ENCODE results near the gene XRCC5.

DNA sequence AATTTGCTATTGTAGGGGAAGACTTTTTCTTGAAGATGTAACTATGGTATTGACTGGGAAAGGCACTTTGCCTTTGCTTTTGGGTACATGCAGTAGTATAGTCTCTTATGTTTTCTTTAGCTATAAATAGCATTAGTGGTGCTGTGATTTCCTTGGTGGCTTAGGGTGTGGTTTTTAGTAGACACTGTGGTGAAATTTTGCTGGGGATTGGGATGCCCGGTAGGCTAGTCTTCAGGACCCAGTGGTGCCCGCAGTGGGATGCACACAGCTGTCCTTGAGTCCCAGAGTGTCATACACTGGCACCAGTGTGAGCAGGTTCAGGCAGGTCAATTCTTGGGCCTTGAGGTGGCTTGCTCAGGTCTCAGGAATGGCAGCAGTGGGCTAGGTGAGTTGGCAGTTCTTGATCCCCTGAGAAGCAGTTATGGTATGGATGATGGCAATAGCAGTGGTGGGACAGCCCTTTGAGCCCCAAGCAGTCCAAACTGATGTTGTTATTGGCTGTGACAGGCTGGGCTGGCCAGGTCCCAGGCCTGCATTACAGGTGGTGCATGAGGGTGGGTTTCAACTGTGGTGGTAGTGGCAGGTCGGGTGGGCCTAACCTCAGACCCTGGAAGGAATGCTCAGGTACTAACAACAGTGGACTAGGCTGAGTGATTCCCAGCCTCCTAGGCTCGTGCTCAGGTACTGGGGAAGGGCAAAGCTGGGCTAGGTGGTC is 124.3 kb downstream of the XRCC5 start:
- TF ChIP-seq, protein P1, sequence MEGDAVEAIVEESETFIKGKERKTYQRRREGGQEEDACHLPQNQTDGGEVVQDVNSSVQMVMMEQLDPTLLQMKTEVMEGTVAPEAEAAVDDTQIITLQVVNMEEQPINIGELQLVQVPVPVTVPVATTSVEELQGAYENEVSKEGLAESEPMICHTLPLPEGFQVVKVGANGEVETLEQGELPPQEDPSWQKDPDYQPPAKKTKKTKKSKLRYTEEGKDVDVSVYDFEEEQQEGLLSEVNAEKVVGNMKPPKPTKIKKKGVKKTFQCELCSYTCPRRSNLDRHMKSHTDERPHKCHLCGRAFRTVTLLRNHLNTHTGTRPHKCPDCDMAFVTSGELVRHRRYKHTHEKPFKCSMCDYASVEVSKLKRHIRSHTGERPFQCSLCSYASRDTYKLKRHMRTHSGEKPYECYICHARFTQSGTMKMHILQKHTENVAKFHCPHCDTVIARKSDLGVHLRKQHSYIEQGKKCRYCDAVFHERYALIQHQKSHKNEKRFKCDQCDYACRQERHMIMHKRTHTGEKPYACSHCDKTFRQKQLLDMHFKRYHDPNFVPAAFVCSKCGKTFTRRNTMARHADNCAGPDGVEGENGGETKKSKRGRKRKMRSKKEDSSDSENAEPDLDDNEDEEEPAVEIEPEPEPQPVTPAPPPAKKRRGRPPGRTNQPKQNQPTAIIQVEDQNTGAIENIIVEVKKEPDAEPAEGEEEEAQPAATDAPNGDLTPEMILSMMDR (IDR thresholded peaks at IDR 0.05; ENCODE audit: extremely low read depth in 1 of 2, insufficient read depth in 1 of 2, low read depth in 1 of 2, low read length in 2 of 2): no peak
- TF ChIP-seq POLR2AphosphoS5 (IDR thresholded peaks at IDR 0.05; ENCODE audit: insufficient read depth, low read depth, low read length) (no peak), POLR2A (IDR thresholded peaks at IDR 0.05; ENCODE audit: low read depth, low read length) (no peak), EZH2 (IDR thresholded peaks at IDR 0.05; ENCODE audit: borderline replicate concordance, low read depth, low read length, severe bottlenecking) (no peak)
- TF ChIP-seq, protein P2, sequence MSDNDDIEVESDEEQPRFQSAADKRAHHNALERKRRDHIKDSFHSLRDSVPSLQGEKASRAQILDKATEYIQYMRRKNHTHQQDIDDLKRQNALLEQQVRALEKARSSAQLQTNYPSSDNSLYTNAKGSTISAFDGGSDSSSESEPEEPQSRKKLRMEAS (IDR thresholded peaks at IDR 0.05; ENCODE audit: insufficient read depth, insufficient read length): no peak

Data from endothelial cell of umbilical vein (primary cell).